Mucosa of rectum (tissue), 2 donors: ENCODE measurements around the gene C1orf185.
"Not testable (repeated sequence)": the region's sequence is repeated elsewhere in the genome, so short reads cannot be mapped to it uniquely, and the experiment has no call there.

Source experiments
- H3K27ac ChIP-seq, 2 donors: one replicate each; pipeline ENCODE4 v1.7.0; 2013; ENCODE audit warnings: inconsistent platforms in 2 of 2, low read depth in 2 of 2, low read length in 2 of 2
- H3K27me3 ChIP-seq, 2 donors: one replicate each; pipeline ENCODE4 v1.7.0; 2013; ENCODE audit warnings: low read length in 2 of 2; ENCODE audit not compliant: control insufficient read depth in 2 of 2, insufficient read depth in 2 of 2
- H3K36me3 ChIP-seq, 2 donors: one replicate each; pipeline ENCODE4 v1.7.0; 2013; ENCODE audit warnings: low read length in 2 of 2; ENCODE audit not compliant: control insufficient read depth in 2 of 2, insufficient read depth in 2 of 2
- H3K4me1 ChIP-seq, 2 donors: one replicate each; pipeline ENCODE4 v1.7.0; 2013; ENCODE audit warnings: low read length in 2 of 2, mild to moderate bottlenecking in 1 of 2; ENCODE audit not compliant: control insufficient read depth in 2 of 2, insufficient read depth in 2 of 2
- H3K4me3 ChIP-seq, 2 donors: one replicate each; pipeline ENCODE4 v1.7.0; 2013; ENCODE audit warnings: low read length in 2 of 2
- H3K9ac ChIP-seq, 2 donors: one replicate each; pipeline ENCODE4 v1.7.0; 2013; ENCODE audit warnings: low read length in 2 of 2, low read depth in 1 of 2, mild to moderate bottlenecking in 1 of 2
- H3K9me3 ChIP-seq, 2 donors: one replicate each; pipeline ENCODE4 v1.7.0; 2013; ENCODE audit warnings: low read length in 2 of 2; ENCODE audit not compliant: control insufficient read depth in 2 of 2
- donor health status: healthy.
- donor health status: Normal muscosa, but diverticular disease.

The C1orf185 gene

DNA sequence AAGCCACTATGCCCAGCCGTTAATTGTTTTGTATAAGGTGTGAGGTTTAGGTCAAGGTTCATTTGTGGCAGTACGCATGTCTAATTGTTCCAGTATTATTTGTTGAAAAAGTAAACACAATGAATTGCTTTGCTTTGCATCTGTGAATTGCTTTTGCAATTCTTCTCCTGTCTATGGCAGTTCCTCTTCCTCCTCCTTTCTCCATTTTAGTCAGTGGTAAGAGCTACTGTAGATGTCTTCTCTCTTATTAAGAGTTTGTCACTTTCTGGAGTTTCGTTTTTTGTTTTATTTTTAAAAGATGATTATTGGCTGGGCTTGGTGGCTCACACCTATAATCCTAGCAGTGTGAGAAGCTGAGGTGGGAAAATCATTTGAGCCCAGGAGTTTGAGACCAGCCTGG is 29.2 kb downstream of the C1orf185 start:
- Histone ChIP-seq H3K27me3 (no peaks in the 10 kb centered on the region), H3K4me3 (no peak overlapping the region), H3K36me3 (no peaks in the 10 kb centered on the region)

DNA sequence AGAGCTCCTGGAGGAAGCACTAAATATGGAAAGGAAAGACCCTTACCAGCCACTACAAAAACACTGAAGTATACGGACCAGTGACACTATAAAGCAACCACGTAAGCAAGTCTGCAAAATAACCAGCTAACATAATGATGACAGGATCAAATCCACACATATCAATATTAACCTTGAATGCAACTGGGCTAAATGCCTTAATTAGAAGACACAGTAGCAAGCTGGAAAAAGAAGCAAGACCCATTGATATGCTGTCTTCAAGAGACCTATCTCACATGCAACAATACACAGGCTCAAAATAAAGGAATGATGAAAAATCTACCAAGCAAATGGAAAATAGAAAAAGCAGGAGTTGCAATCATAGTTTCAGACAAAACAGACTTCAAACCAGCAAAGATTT is 31.0 kb downstream of the C1orf185 start:
- Histone ChIP-seq H3K4me3 (no peak overlapping the region), H3K9ac (no peak overlapping the region), H3K4me1 (no peaks in the 10 kb centered on the region), H3K27me3 (no peaks in the 10 kb centered on the region), H3K36me3 (no peaks in the 10 kb centered on the region), H3K9me3 (no peaks in the 10 kb centered on the region), H3K27ac (no peak overlapping the region)

More for the DNA sequence above, 29.2 kb downstream of the C1orf185 start:
- H3K4me1 ChIP-seq: no peaks in the 10 kb centered on the region
- H3K9ac ChIP-seq: no peak overlapping the region
- no peaks in the 10 kb centered on the region for H3K9me3 ChIP-seq
- H3K27ac ChIP-seq: no peak overlapping the region

GRCh38 chr1:51137696-51138095 is 35.7 kb downstream of the C1orf185 start:
- not testable (repeated sequence) for H3K9me3 ChIP-seq, H3K27me3 ChIP-seq, H3K36me3 ChIP-seq, H3K4me3 ChIP-seq, H3K27ac ChIP-seq, H3K4me1 ChIP-seq, H3K9ac ChIP-seq

DNA sequence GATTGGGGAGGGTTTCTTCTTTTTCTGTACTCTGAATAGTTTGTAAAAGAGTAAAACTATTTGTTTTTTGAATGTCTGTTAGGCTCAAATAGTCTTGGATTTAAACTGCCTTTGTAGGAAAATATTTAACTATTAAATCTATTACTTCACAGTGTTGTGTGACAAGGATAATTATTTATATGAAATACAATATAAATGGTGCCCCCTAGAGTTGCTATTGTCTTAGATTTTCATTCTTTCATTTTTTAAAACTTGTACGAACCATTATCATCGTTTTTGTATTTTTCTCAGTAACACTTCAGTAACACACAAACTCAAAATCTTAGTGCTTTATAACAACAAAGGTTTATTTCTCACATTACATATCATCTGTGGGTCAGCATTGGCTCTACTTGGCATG is 37.4 kb downstream of the C1orf185 start:
- no peaks in the 10 kb centered on the region for H3K36me3 ChIP-seq
- no peaks in the 10 kb centered on the region for H3K27me3 ChIP-seq
- H3K9ac ChIP-seq: no peak overlapping the region
- no peak overlapping the region for H3K27ac ChIP-seq
- no peaks in the 10 kb centered on the region for H3K9me3 ChIP-seq
- H3K4me3 ChIP-seq: no peak overlapping the region
- no peaks in the 10 kb centered on the region for H3K4me1 ChIP-seq

DNA sequence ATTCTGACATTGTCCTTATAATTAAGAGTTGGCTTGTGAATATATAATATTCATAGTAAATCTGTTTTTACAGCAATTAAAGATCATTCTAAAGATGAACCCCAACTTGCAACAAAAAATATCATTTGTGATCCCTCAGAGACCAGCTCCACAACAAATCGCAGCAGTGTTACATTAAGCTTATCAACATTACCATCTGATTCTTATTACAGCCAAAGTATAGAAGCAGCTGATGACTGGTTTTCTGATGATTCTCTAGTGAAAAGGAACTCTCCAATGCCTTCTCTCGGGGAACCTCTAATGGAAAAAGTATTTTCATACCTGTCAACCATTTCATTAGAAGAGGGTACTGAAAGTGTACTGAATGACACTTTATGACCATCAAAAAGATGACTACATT is 45.4 kb downstream of the C1orf185 start:
- Histone ChIP-seq H3K9ac (no peak overlapping the region), H3K4me1 (no peaks in the 10 kb centered on the region), H3K27ac (no peak overlapping the region), H3K4me3 (no peak overlapping the region), H3K27me3 (no peaks in the 10 kb centered on the region), H3K36me3 (no peaks in the 10 kb centered on the region), H3K9me3 (no peaks in the 10 kb centered on the region)

- no peaks in the 10 kb centered on the region for H3K27me3 ChIP-seq
- H3K4me3 ChIP-seq: no peak overlapping the region
- no peak overlapping the region for H3K27ac ChIP-seq
- no peaks in the 10 kb centered on the region for H3K4me1 ChIP-seq
- peaks cover 2 to 5% of the 10 kb centered on the region in 2 donors for H3K9me3 ChIP-seq
- H3K9ac ChIP-seq: no peak overlapping the region
- no peaks in the 10 kb centered on the region for H3K36me3 ChIP-seq
These were observed 52.7 kb downstream of the C1orf185 start for GRCh38 chr1:51154776-51155175.

GRCh38 chr1:51156752-51157151 is 54.7 kb downstream of the C1orf185 start:
- H3K27ac ChIP-seq: no peak overlapping the region
- H3K36me3 ChIP-seq: no peaks in the 10 kb centered on the region
- no peaks in the 10 kb centered on the region for H3K27me3 ChIP-seq
- H3K9ac ChIP-seq: no peak overlapping the region
- no peak overlapping the region for H3K4me3 ChIP-seq
- peaks cover 2 to 5% of the 10 kb centered on the region in 2 donors for H3K9me3 ChIP-seq
- H3K4me1 ChIP-seq: no peaks in the 10 kb centered on the region

DNA sequence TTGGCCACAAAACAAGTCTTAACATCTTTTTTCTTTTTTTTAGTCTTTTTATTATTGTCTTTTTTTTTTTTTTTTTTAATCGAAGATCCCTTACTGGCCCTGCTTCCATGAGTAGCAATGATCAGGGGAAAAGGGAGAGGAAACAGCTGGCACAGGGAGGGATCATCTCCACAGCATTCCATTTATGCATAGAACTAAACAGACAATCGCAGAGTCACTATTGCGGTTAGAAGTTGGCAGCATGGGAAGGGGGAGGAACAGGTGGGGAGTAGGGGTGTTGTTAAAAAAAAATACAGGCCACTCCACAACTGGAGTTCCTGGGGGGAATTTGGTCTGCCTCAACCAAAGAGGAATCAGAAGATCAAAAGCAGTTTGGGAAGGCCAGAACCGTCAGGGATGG is 55.4 kb downstream of the C1orf185 start:
- H3K9me3 ChIP-seq: peaks cover 2 to 5% of the 10 kb centered on the region in 2 donors
- no peaks in the 10 kb centered on the region for H3K27me3 ChIP-seq
- H3K9ac ChIP-seq: no peak overlapping the region
- H3K4me1 ChIP-seq: no peaks in the 10 kb centered on the region
- no peak overlapping the region for H3K27ac ChIP-seq
- no peak overlapping the region for H3K4me3 ChIP-seq
- no peaks in the 10 kb centered on the region for H3K36me3 ChIP-seq

DNA sequence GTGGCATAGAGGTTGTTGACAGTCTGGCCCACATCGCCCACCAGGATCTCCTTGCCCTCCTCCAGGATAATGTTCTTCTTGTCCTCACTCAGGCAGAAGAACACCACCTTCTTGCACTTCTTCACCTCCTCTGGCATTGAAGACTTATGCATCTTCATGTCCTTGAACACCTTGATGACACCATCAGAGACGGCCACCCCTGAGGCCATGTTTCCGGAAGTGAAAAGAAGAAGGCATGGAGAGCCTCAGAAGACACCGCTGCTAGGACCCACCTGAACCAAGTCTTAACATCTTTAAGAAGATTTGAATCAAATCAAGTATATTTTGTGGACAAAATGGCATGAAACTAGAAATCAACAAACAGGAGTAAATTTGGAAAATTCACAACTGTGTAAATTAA is 56.2 kb downstream of the C1orf185 start:
- Histone ChIP-seq H3K4me1 (no peaks in the 10 kb centered on the region), H3K9me3 (peaks cover 2 to 5% of the 10 kb centered on the region in 2 donors), H3K9ac (no peak overlapping the region), H3K4me3 (no peak overlapping the region), H3K27me3 (no peaks in the 10 kb centered on the region), H3K27ac (no peak overlapping the region), H3K36me3 (no peaks in the 10 kb centered on the region)

- not testable (repeated sequence) for H3K4me1 ChIP-seq, H3K4me3 ChIP-seq, H3K36me3 ChIP-seq, H3K27ac ChIP-seq, H3K9ac ChIP-seq, H3K9me3 ChIP-seq, H3K27me3 ChIP-seq
These were observed 60.5 kb downstream of the C1orf185 start for GRCh38 chr1:51162560-51162959.

- no peaks in the 10 kb centered on the region for H3K36me3 ChIP-seq
- H3K9me3 ChIP-seq: no peaks in the 10 kb centered on the region
- H3K9ac ChIP-seq: no peak overlapping the region
- no peak overlapping the region for H3K27ac ChIP-seq
- no peak overlapping the region for H3K4me3 ChIP-seq
- H3K4me1 ChIP-seq: no peaks in the 10 kb centered on the region
- H3K27me3 ChIP-seq: no peaks in the 10 kb centered on the region
These were observed 63.5 kb downstream of the C1orf185 start for GRCh38 chr1:51165540-51165939.
